Uterus (tissue), 4 donors: ENCODE data around the gene PMIS2. TPM values are rescaled to one million over a fixed set of nuclear protein-coding genes. Genes with fewer than 3 reads are reported as not detected.
"Not testable (repeated sequence)": the region's sequence is repeated elsewhere in the genome, so short reads cannot be mapped to it uniquely, and the experiment has no call there.

Experiments used
- DNase-seq, 2 donors: peaks; one replicate each; pipeline ENCODE4 v3.0.0-alpha.2; 2019 to 2020
- H3K27ac ChIP-seq, 2 donors: fragments of 200-600 bp; sonication (generic); 1 replicate in 1 of 2; 2 replicates in 1 of 2; pipeline ENCODE4 v1.5.1; 2016 to 2018
- H3K27me3 ChIP-seq, 2 donors: fragments of 200-600 bp; sonication (generic); one replicate each; pipeline ENCODE4 v1.5.1; 2018 to 2019; ENCODE audit warnings: control low read depth in 1 of 2
- H3K36me3 ChIP-seq, 2 donors: fragments of 200-600 bp; sonication (generic); one replicate each; pipeline ENCODE4 v1.5.1; 2019; ENCODE audit warnings: control low read depth in 1 of 2
- H3K4me1 ChIP-seq, 2 donors: fragments of 200-600 bp; sonication (generic); one replicate each; pipeline ENCODE4 v1.5.1; 2018 to 2019; ENCODE audit warnings: control low read depth in 1 of 2
- H3K4me3 ChIP-seq, 2 donors: fragments of 200-600 bp; sonication (generic); 1 replicate in 1 of 2; 2 replicates in 1 of 2; pipeline ENCODE4 v1.5.1; 2018 to 2019; ENCODE audit warnings: mild to moderate bottlenecking in 1 of 2
- H3K9me3 ChIP-seq, 2 donors: fragments of 200-600 bp; sonication (generic); one replicate each; pipeline ENCODE4 v1.5.1; 2019; ENCODE audit warnings: control low read depth in 1 of 2
- CTCF ChIP-seq, 4 experiments: fragments of 200-600 bp in 2 of 4; fragments of 450-650 bp in 2 of 4; sonication (generic) in 2 of 4; IDR thresholded peaks; one replicate each; pipeline ENCODE4 v1.5.1; 2016 to 2019; ENCODE audit warnings: antibody characterized with exemption in 4 of 4, mild to moderate bottlenecking in 2 of 4, moderate library complexity in 1 of 4
- POLR2A ChIP-seq, 2 donors: fragments of 450-650 bp; IDR thresholded peaks; one replicate each; pipeline ENCODE4 v1.6.1; 2016; ENCODE audit warnings: antibody characterized with exemption in 2 of 2, mild to moderate bottlenecking in 1 of 2, moderate library complexity in 1 of 2
- intact Hi-C: fragments of 100-400 bp; cut with DNase I; formaldehyde crosslinking; loops from one replicate; pipeline ENCODE4 v1.15.1; 2023; ENCODE audit warnings: low total_unique reads
- total RNA-seq, 4 donors: library from RNA; depleted of rRNA in 3 of 4; stranded (reverse); fragments of >200 nt in 3 of 4; gene quantifications; one replicate each; pipeline versions ENCODE4 v1.1.0 to v1.2.4, GENCODE V29; 2014 to 2023
- donor health status: DM: yes; HTN: yes; CAD: no.

Gene PMIS2
- total RNA-seq, 4 donors from 2014 or later: not detected

GRCh38 chr19:35592226-35592625 lies 6.3 kb downstream of the PMIS2 start:
- intact Hi-C loops: no loop called here
- TF ChIP-seq POLR2A (IDR thresholded peaks at IDR 0.05): no peak
- peak in 1 of 4 experiments; percentile 8 for TF ChIP-seq CTCF (IDR thresholded peaks at IDR 0.05)
- Histone ChIP-seq H3K4me3 (no peak overlapping the region), H3K27ac (no peak overlapping the region), H3K36me3 (no peaks in the 10 kb centered on the region), H3K4me1 (no peaks in the 10 kb centered on the region), H3K27me3 (no peaks in the 10 kb centered on the region), H3K9me3 (no peaks in the 10 kb centered on the region)
- no peak for DNase-seq

- H3K9me3 ChIP-seq, DNase-seq, intact Hi-C loops: not testable (repeated sequence)
Measured at GRCh38 chr19:35595026-35595425, 9.1 kb downstream of the PMIS2 start.

DNA sequence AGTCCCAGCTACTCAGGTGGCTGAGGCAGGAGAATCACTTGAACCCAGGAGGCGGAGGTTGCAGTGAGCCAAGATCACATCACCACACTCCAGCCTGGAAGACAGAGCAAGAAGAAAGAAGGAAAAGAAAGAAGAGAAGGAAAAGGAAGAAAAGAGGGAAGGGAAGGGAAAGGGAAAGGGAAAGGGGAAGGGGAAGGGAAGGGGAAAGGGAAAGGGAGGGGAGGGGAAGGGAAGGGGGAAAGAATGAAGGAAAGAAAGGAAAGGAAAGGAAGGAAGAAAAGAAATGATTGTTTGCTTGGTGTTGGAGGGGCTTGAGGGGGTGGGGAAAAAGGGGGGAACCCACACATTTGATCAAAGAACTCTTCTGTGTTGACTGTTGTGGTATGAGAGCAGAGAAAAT lies 10.0 kb downstream of the PMIS2 start:
- no peaks in the 10 kb centered on the region for H3K27me3 ChIP-seq
- DNase-seq: no peak
- no peak for TF ChIP-seq POLR2A (IDR thresholded peaks at IDR 0.05)
- no peak for TF ChIP-seq CTCF (IDR thresholded peaks at IDR 0.05)
- no peaks in the 10 kb centered on the region for H3K36me3 ChIP-seq
- H3K9me3 ChIP-seq: no peaks in the 10 kb centered on the region
- H3K27ac ChIP-seq: no peak overlapping the region
- no peak overlapping the region for H3K4me3 ChIP-seq
- H3K4me1 ChIP-seq: no peaks in the 10 kb centered on the region
- intact Hi-C loops: no loop called here

More at GRCh38 chr19:35595026-35595425, 9.1 kb downstream of the PMIS2 start:
- H3K4me3 ChIP-seq, H3K27me3 ChIP-seq, H3K27ac ChIP-seq, H3K4me1 ChIP-seq, H3K36me3 ChIP-seq: not testable (repeated sequence)

DNA sequence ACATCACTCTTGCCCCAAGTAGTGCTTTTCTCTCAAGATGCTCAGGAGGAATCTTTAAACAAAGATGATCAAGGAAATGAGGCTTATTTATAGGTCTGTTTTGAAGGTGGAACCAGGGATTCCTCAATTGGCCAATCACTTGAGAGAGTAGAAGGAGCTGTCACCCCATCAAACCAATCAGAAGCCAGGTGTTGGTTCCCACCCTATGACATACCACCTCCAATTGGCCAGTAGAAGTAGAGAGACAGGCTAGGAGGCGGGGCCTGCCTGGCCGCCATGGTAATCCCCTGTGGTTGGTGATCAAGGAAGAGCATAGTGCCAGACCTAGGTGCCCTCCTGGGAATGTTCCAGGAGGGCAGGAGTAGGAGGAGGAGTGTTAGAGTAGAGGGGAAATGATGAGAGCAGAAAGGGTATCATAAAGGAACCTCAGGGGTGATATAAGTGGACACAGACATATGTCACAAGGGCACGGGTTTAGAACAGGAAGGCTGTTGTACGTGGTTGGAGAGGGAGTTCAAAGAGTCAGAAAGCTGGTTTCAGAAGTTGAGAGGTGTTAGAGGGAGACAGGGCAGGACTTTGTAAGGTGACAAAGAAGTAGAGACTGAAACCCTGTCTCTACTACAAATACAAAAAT lies 10.5 kb downstream of the PMIS2 start:
- TF ChIP-seq POLR2A (IDR thresholded peaks at IDR 0.05): no peak
- TF ChIP-seq CTCF (IDR thresholded peaks at IDR 0.05): no peak
- Histone ChIP-seq H3K4me3 (no peak overlapping the region), H3K27ac (no peak overlapping the region), H3K27me3 (no peaks in the 10 kb centered on the region), H3K4me1 (no peaks in the 10 kb centered on the region), H3K9me3 (no peaks in the 10 kb centered on the region), H3K36me3 (no peaks in the 10 kb centered on the region)
- intact Hi-C loops: no loop called here
- DNase-seq: no peak

- intact Hi-C loops: no loop called here
- H3K27me3 ChIP-seq: no peaks in the 10 kb centered on the region
- DNase-seq: no peak
- H3K4me3 ChIP-seq: no peak overlapping the region
- H3K9me3 ChIP-seq: no peaks in the 10 kb centered on the region
- H3K4me1 ChIP-seq: no peaks in the 10 kb centered on the region
- TF ChIP-seq CTCF (IDR thresholded peaks at IDR 0.05): no peak
- TF ChIP-seq POLR2A (IDR thresholded peaks at IDR 0.05): no peak
- no peaks in the 10 kb centered on the region for H3K36me3 ChIP-seq
- H3K27ac ChIP-seq: no peak overlapping the region
Measured at GRCh38 chr19:35601971-35602370, 16.0 kb downstream of the PMIS2 start.

GRCh38 chr19:35604436-35604835 lies 18.5 kb downstream of the PMIS2 start:
- H3K4me3 ChIP-seq, H3K9me3 ChIP-seq, H3K4me1 ChIP-seq, DNase-seq, H3K27ac ChIP-seq, H3K36me3 ChIP-seq, intact Hi-C loops, H3K27me3 ChIP-seq: not testable (repeated sequence)

- DNase-seq, H3K4me3 ChIP-seq, H3K9me3 ChIP-seq, H3K27ac ChIP-seq, intact Hi-C loops, H3K4me1 ChIP-seq, H3K27me3 ChIP-seq, H3K36me3 ChIP-seq: not testable (repeated sequence)
Measured at GRCh38 chr19:35607170-35607569, 21.2 kb downstream of the PMIS2 start.
